Neuronal stem cell (in vitro differentiated cells): ENCODE measurements around the gene GPC1.

Experiments
- DNase-seq: peaks from one replicate; pipeline ENCODE4 v3.0.0-alpha.2; 2013; ENCODE audit warnings: low spot score
- H2AFZ ChIP-seq: one replicate; pipeline ENCODE4 v1.6.1; 2013; ENCODE audit warnings: mild to moderate bottlenecking, low read length, inconsistent platforms
- H2AK5ac ChIP-seq: 2 replicates; pipeline ENCODE4 v1.6.1; 2013; ENCODE audit warnings: low read depth, mild to moderate bottlenecking, inconsistent platforms, low read length, moderate library complexity, mixed read lengths
- H2BK120ac ChIP-seq: 2 replicates; pipeline ENCODE4 v1.6.1; 2013; ENCODE audit warnings: low read depth, mild to moderate bottlenecking, inconsistent platforms, low read length, moderate library complexity, mixed read lengths
- H2BK12ac ChIP-seq: one replicate; pipeline ENCODE4 v1.6.1; 2013; ENCODE audit warnings: low read length, inconsistent platforms
- H2BK15ac ChIP-seq: 2 replicates; pipeline ENCODE4 v1.6.1; 2013; ENCODE audit warnings: mild to moderate bottlenecking, low read length, inconsistent platforms, mixed read lengths
- H2BK5ac ChIP-seq: one replicate; pipeline ENCODE4 v1.6.1; 2013; ENCODE audit warnings: inconsistent platforms, mild to moderate bottlenecking, low read length, moderate library complexity
- H3K14ac ChIP-seq: one replicate; pipeline ENCODE4 v1.6.1; 2013; ENCODE audit warnings: low read length, inconsistent platforms
- H3K18ac ChIP-seq: 2 replicates; pipeline ENCODE4 v1.6.1; 2013; ENCODE audit warnings: low read length, inconsistent platforms
- H3K23ac ChIP-seq: 2 replicates; pipeline ENCODE4 v1.6.1; 2013; ENCODE audit warnings: low read depth, mild to moderate bottlenecking, mixed read lengths, low read length, inconsistent platforms; ENCODE audit not compliant: poor library complexity
- H3K27ac ChIP-seq: replicated peaks from 3 replicates; pipeline ENCODE4 v1.5.1; 2013; ENCODE audit warnings: low read length, inconsistent platforms
- H3K27me3 ChIP-seq, 3 experiments: 2 replicates each; pipeline ENCODE4 v1.6.1; 2013; ENCODE audit warnings: low read length in 3 of 3, mild to moderate bottlenecking in 2 of 3, inconsistent platforms in 1 of 3, low read depth in 1 of 3, mixed read lengths in 1 of 3, moderate library complexity in 1 of 3; ENCODE audit not compliant: control insufficient read depth in 3 of 3, insufficient read depth in 3 of 3
- H3K36me3 ChIP-seq, 2 donors: replicated peaks in 1 of 2; 2 replicates each; pipeline ENCODE4 v1.6.1; 2013; ENCODE audit warnings: low read length in 2 of 2; ENCODE audit not compliant: control insufficient read depth in 2 of 2, insufficient read depth in 2 of 2
- H3K4ac ChIP-seq: 2 replicates; pipeline ENCODE4 v1.6.1; 2013; ENCODE audit warnings: inconsistent platforms, mild to moderate bottlenecking, low read length, moderate library complexity
- H3K4me1 ChIP-seq, 2 donors: 1 replicate in 1 of 2; 2 replicates in 1 of 2; pipeline ENCODE4 v1.6.1; 2013; ENCODE audit warnings: low read length in 2 of 2, low read depth in 1 of 2; ENCODE audit not compliant: control insufficient read depth in 2 of 2, insufficient read depth in 1 of 2
- H3K4me2 ChIP-seq: one replicate; pipeline ENCODE4 v1.6.1; 2013; ENCODE audit warnings: mild to moderate bottlenecking, low read length, inconsistent platforms; ENCODE audit not compliant: insufficient read depth, poor library complexity, severe bottlenecking
- H3K4me3 ChIP-seq, 2 donors: 2 replicates each; pipeline ENCODE4 v1.5.1; 2013; ENCODE audit warnings: low read length in 2 of 2, mild to moderate bottlenecking in 2 of 2, inconsistent platforms in 1 of 2, moderate library complexity in 1 of 2
- H3K79me1 ChIP-seq: one replicate; pipeline ENCODE4 v1.6.1; 2013; ENCODE audit warnings: low read depth, mild to moderate bottlenecking, inconsistent platforms, low read length, moderate library complexity
- H3K9ac ChIP-seq: one replicate; pipeline ENCODE4 v1.6.1; 2013; ENCODE audit warnings: mild to moderate bottlenecking, low read depth, low read length, inconsistent platforms; ENCODE audit not compliant: poor library complexity
- H3K9me3 ChIP-seq, 2 donors: replicated peaks in 1 of 2; 2 replicates each; pipeline versions ENCODE3 to v1.6.1; 2013; ENCODE audit warnings: low read length in 2 of 2, mild to moderate bottlenecking in 2 of 2, inconsistent platforms in 1 of 2, low read depth in 1 of 2, mixed read lengths in 1 of 2, moderate library complexity in 1 of 2; ENCODE audit not compliant: control insufficient read depth in 2 of 2, insufficient read depth in 1 of 2
- H4K8ac ChIP-seq: one replicate; pipeline ENCODE4 v1.6.1; 2013; ENCODE audit warnings: low read depth, mild to moderate bottlenecking, inconsistent platforms, low read length, moderate library complexity
- H4K91ac ChIP-seq: one replicate; pipeline ENCODE4 v1.6.1; 2013; ENCODE audit warnings: low read length, low read depth, mild to moderate bottlenecking, inconsistent platforms; ENCODE audit not compliant: poor library complexity
- WGBS, 2 donors: extraction: QIAGEN DNeasy Blood & Tissue Kit; methylation state at CpG; one replicate each; pipeline ENCODE4 v1.1.7; 2013; ENCODE audit warnings: missing lambda C conversion rate in 2 of 2, mixed read lengths in 1 of 2; ENCODE audit not compliant: insufficient read length in 2 of 2, insufficient replicate concordance in 1 of 2; ENCODE audit errors: extremely low coverage in 2 of 2; 5-methylcytosine and 5-hydroxymethylcytosine counted together

The GPC1 gene

DNA sequence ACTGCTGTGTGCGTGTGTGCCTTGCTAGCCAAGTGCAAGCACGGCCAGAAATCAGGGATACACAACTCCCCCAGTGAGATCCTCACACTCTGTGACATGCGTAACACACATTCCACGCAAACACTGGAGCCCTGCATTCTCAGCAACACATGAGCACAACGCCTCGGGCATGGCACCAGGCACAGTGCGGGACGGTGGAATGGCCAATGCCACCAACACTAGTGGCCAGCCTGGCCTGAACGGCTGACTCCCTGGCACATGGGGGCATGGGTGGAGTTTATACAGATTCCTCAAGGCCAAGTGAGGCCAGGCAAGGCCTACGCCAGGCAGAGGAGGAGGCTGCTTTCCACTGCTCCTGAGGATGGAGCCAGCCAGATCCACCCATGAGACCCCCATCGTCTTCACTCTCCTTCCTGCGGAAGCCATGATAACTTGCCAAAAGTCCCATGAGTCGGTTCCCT, 66.1 kb downstream of the GPC1 start:
- Histone ChIP-seq H3K23ac (peak overlapping the region; percentile 95), H3K27ac (no peak overlapping the region), H3K9ac (no peak overlapping the region), H2BK12ac (peak overlapping the region; percentile 58), H2BK120ac (no peak overlapping the region), H4K91ac (no peak overlapping the region), H3K4me2 (no peak overlapping the region), H3K9me3 (no peaks in the 10 kb centered on the region), H2BK15ac (peak overlapping the region; percentile 55), H2AFZ (no peak overlapping the region), H3K18ac (no peak overlapping the region), H3K4ac (no peak overlapping the region), H3K4me3 (no peak overlapping the region), H3K14ac (peak overlapping the region; percentile 89), H2AK5ac (peak overlapping the region; percentile 56), H3K27me3 (no peaks in the 10 kb centered on the region), H3K79me1 (peaks cover 9% of the 10 kb centered on the region), H3K4me1 (no peaks in the 10 kb centered on the region), H4K8ac (no peak overlapping the region), H3K36me3 (peaks cover 0 to 44% of the 10 kb centered on the region in 2 donors), H2BK5ac (peak overlapping the region; percentile 71)
- no peak for DNase-seq
- no CpG with 5 or more reads among the region's 13 CpGs for WGBS, 2 donors

DNA sequence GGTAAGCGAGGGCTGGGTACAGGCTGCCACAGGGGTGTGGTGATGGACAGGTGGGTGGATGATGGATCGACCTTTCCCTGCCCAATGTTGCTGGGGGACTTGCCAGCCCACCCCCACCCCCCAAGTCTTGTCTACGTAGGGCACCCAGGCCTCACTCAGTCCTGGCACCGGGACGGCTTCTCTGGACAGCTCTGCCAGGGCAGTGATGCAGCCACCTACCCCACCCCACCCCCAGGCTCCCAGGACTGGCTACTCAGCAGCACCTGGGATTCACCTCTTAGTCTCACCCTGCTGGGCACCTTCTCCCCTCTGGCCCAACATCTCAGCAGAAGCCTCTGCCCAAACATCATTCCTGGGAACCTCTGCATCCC, 66.6 kb downstream of the GPC1 start:
- Histone ChIP-seq H4K8ac (no peak overlapping the region), H2AFZ (no peak overlapping the region), H4K91ac (no peak overlapping the region), H3K4me1 (no peaks in the 10 kb centered on the region), H3K23ac (no peak overlapping the region), H3K4ac (no peak overlapping the region), H2BK5ac (peak overlapping the region; percentile 71), H3K9ac (peak overlapping the region; percentile 30), H2BK120ac (no peak overlapping the region), H3K4me3 (no peak overlapping the region), H3K14ac (no peak overlapping the region), H3K36me3 (peaks cover 0 to 39% of the 10 kb centered on the region in 2 donors), H3K9me3 (no peaks in the 10 kb centered on the region), H3K4me2 (no peak overlapping the region), H3K18ac (no peak overlapping the region), H2AK5ac (no peak overlapping the region), H3K27me3 (no peaks in the 10 kb centered on the region), H2BK15ac (no peak overlapping the region), H3K79me1 (peaks cover 9% of the 10 kb centered on the region), H3K27ac (no peak overlapping the region), H2BK12ac (no peak overlapping the region)
- no CpG with 5 or more reads among the region's 5 CpGs for WGBS, 2 donors
- DNase-seq, result no peak

DNA sequence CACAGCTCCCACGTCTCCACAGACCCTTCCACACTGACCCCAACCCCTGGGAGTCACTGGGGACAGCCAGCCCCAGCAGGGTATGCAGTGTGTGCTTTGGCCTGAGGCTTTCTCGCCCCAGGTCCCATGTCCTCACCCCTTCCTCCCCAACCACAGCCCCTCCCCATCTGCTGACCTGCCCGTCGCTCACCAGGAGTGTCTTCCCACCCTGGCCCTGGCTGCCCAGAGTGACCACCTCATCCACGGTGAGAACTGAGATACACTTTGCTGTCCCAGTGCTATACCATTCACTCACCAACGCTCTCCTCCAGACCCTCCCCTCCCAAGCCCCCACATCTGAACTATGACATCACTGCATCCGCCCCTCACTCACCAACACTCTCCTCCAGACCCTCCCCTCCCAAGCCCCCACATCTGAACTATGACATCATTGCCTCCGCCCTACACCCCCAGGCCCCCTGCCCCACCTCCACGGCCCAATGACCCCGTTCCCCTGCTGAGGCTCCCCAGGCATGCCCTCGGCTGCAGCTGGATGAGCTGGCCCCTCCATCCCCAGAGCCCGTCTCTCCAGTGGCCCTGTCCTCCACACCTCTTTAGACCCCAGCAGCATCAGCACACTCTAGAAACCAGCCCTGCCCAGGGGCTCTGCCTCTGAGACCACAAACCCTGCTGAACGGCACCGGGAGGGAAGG, 67.1 kb downstream of the GPC1 start:
- no peak overlapping the region for H4K8ac ChIP-seq
- H2AK5ac ChIP-seq, result no peak overlapping the region
- peak overlapping the region; percentile 21 for H3K9ac ChIP-seq
- H3K27me3 ChIP-seq, result no peaks in the 10 kb centered on the region
- peak overlapping the region; percentile 71 for H2BK5ac ChIP-seq
- H3K4me3 ChIP-seq, result no peak overlapping the region
- no peak overlapping the region for H2BK15ac ChIP-seq
- no peak overlapping the region for H4K91ac ChIP-seq
- peaks cover 0 to 35% of the 10 kb centered on the region in 2 donors for H3K36me3 ChIP-seq
- H2BK12ac ChIP-seq, result peak overlapping the region; percentile 41
- no peak for DNase-seq
- H3K18ac ChIP-seq, result no peak overlapping the region
- no peaks in the 10 kb centered on the region for H3K9me3 ChIP-seq
- H2AFZ ChIP-seq, result no peak overlapping the region
- no peak overlapping the region for H3K23ac ChIP-seq
- H3K4me1 ChIP-seq, result no peaks in the 10 kb centered on the region
- H3K27ac ChIP-seq, result no peak overlapping the region
- H3K4me2 ChIP-seq, result no peak overlapping the region
- no peak overlapping the region for H3K14ac ChIP-seq
- H2BK120ac ChIP-seq, result no peak overlapping the region
- WGBS, 2 donors, result 100% methylated on average over 1 of the region's 14 CpGs; no CpG with 5 or more reads in 1 of the 2 donors
- peaks cover 9% of the 10 kb centered on the region for H3K79me1 ChIP-seq
- no peak overlapping the region for H3K4ac ChIP-seq

DNA sequence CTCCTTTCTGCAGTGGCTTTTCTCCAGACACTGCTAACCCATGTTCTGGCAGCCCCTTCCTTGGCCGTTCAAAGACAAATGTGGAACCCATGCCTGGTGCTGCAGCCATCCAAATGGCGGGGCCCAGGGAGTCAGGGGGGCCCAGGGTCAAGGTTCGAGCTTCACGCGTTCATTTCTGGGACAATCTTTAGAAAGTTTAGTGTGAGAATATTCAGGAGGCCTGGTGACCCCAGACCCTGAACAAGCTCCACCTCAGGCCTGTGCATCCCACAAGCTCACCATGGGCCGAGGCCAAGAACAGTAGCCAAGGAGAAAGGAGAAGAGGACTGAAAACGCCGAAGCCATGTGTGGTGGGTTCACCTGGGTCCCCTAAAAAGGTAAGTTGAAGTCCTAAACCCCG, 67.9 kb downstream of the GPC1 start:
- no peak overlapping the region for H2AK5ac ChIP-seq
- no peak overlapping the region for H2BK120ac ChIP-seq
- no peak overlapping the region for H2BK12ac ChIP-seq
- no peak overlapping the region for H3K23ac ChIP-seq
- peaks cover 9% of the 10 kb centered on the region for H3K79me1 ChIP-seq
- no peak overlapping the region for H4K91ac ChIP-seq
- no peaks in the 10 kb centered on the region for H3K9me3 ChIP-seq
- no peak overlapping the region for H2BK5ac ChIP-seq
- WGBS, 2 donors, result no CpG with 5 or more reads among the region's 9 CpGs
- H3K27me3 ChIP-seq, result no peaks in the 10 kb centered on the region
- H3K18ac ChIP-seq, result no peak overlapping the region
- H3K36me3 ChIP-seq, result peaks cover 0 to 30% of the 10 kb centered on the region in 2 donors
- no peak overlapping the region for H3K4me2 ChIP-seq
- no peak overlapping the region for H3K9ac ChIP-seq
- DNase-seq, result no peak
- no peaks in the 10 kb centered on the region for H3K4me1 ChIP-seq
- H3K27ac ChIP-seq, result no peak overlapping the region
- H3K4ac ChIP-seq, result no peak overlapping the region
- no peak overlapping the region for H4K8ac ChIP-seq
- no peak overlapping the region for H2AFZ ChIP-seq
- H3K4me3 ChIP-seq, result no peak overlapping the region
- H3K14ac ChIP-seq, result no peak overlapping the region
- no peak overlapping the region for H2BK15ac ChIP-seq
